NOMO-1 treated with dmso at 0.1 percent for 144 hours (cell line): Measurements from ENCODE around the gene TNIP1.

ENCODE experiments used
- DNase-seq: peaks from one replicate; lab custom pipeline; 2025; ENCODE audit not compliant: unreplicated experiment; lab: John Stamatoyannopoulos, UW

Gene TNIP1

GRCh38 chr5:151106509-151106908 is 25.7 kb upstream of the TNIP1 start:
- DNase-seq, result no peak

GRCh38 chr5:151106043-151106442 is 25.2 kb upstream of the TNIP1 start:
- DNase-seq, result no peak

GRCh38 chr5:151105561-151105960 is 24.7 kb upstream of the TNIP1 start:
- no peak for DNase-seq

GRCh38 chr5:151104795-151105194 is 24.0 kb upstream of the TNIP1 start:
- no peak for DNase-seq

GRCh38 chr5:151101746-151102145 is 20.9 kb upstream of the TNIP1 start:
- DNase-seq, result no peak

GRCh38 chr5:151101151-151101550 is 20.3 kb upstream of the TNIP1 start:
- DNase-seq, result no peak

- no peak for DNase-seq
Observed at GRCh38 chr5:151100681-151101080, 19.8 kb upstream of the TNIP1 start.

- no peak for DNase-seq
Observed at GRCh38 chr5:151098768-151099121, 17.9 kb upstream of the TNIP1 start.

GRCh38 chr5:151097820-151098767 is 17.3 kb upstream of the TNIP1 start:
- DNase-seq, result peak; percentile 32

GRCh38 chr5:151097061-151097460 is 16.2 kb upstream of the TNIP1 start:
- DNase-seq, result peak; percentile 60

GRCh38 chr5:151096001-151096373 is 15.2 kb upstream of the TNIP1 start:
- DNase-seq, result no peak

GRCh38 chr5:151095341-151096000 is 14.6 kb upstream of the TNIP1 start:
- DNase-seq, result no peak

GRCh38 chr5:151094852-151095245 is 14.0 kb upstream of the TNIP1 start:
- DNase-seq, result no peak

- DNase-seq, result no peak
Observed at GRCh38 chr5:151094030-151094851, 13.4 kb upstream of the TNIP1 start.

GRCh38 chr5:151093476-151093889 is 12.6 kb upstream of the TNIP1 start:
- peak; percentile 20 for DNase-seq

GRCh38 chr5:151092762-151093161 is 11.9 kb upstream of the TNIP1 start:
- DNase-seq, result peak; percentile 68

- DNase-seq, result no peak
Observed at GRCh38 chr5:151089726-151090125, 8.9 kb upstream of the TNIP1 start.

- no peak for DNase-seq
Observed at GRCh38 chr5:151088986-151089385, 8.2 kb upstream of the TNIP1 start.

- DNase-seq, result no peak
Observed at GRCh38 chr5:151087486-151087885, 6.7 kb upstream of the TNIP1 start.

GRCh38 chr5:151086905-151087360 is 6.1 kb upstream of the TNIP1 start:
- DNase-seq, result no peak

- no peak for DNase-seq
Observed at GRCh38 chr5:151086192-151086869, 5.5 kb upstream of the TNIP1 start.
